OCI-LY7 (cell line): ENCODE measurements around the gene TXK. TPM values are rescaled to one million over a fixed set of nuclear protein-coding genes. Genes with fewer than 3 reads are reported as not detected.

Source experiments
- BruUV-seq: library from RNA; stranded (reverse); fragments of 400-500 nt; replicated peaks from 2 replicates; lab custom pipeline; 2021; lab: Mats Ljungman, UMichigan
- CTCF ChIA-PET: fragments of 300-600 bp; sonication (Branson Sonifier 250); formaldehyde crosslinking; loops from one replicate; lab custom pipeline; 2022; ENCODE audit warnings: antibody characterized with exemption; ENCODE audit not compliant: unreplicated experiment; lab: Charles Lee
- POLR2A ChIA-PET: fragments of 300-600 bp; sonication (Branson Sonifier 250); formaldehyde crosslinking; loops from one replicate; lab custom pipeline; 2022; ENCODE audit warnings: antibody characterized with exemption; lab: Charles Lee
- DNase-seq: peaks from one replicate; pipeline ENCODE4 v3.0.0-alpha.2; 2015; ENCODE audit warnings: low spot score
- H2AFZ ChIP-seq: fragments of 200-600 bp; sonication (generic), shearing (Covaris generic); 2 replicates; pipeline ENCODE4 v1.6.1; 2014; ENCODE audit warnings: mild to moderate bottlenecking, antibody characterized with exemption, low read length, moderate library complexity
- H3K27ac ChIP-seq: fragments of 200-600 bp; sonication (generic); 2 replicates; pipeline ENCODE4 v1.5.1; 2014; ENCODE audit warnings: mixed run types, low read depth, mild to moderate bottlenecking, moderate library complexity, low read length, inconsistent platforms; ENCODE audit not compliant: poor library complexity, severe bottlenecking
- H3K36me3 ChIP-seq: fragments of 200-600 bp; sonication (generic); 2 replicates; pipeline ENCODE4 v1.6.1; 2014; ENCODE audit warnings: mild to moderate bottlenecking, antibody characterized with exemption, low read length, moderate library complexity, mixed read lengths; ENCODE audit not compliant: insufficient read depth
- H3K4me1 ChIP-seq: fragments of 200-600 bp; sonication (generic); 2 replicates; pipeline ENCODE4 v1.5.1; 2014; ENCODE audit warnings: mild to moderate bottlenecking, low read length; ENCODE audit not compliant: insufficient read depth, poor library complexity, severe bottlenecking
- H3K4me2 ChIP-seq: fragments of 200-600 bp; sonication (generic); 2 replicates; pipeline ENCODE4 v1.6.1; 2014; ENCODE audit warnings: mild to moderate bottlenecking, low read length
- H3K4me3 ChIP-seq: fragments of 200-600 bp; sonication (generic); 2 replicates; pipeline ENCODE4 v1.5.1; 2014; ENCODE audit warnings: mild to moderate bottlenecking, low read depth, low read length; ENCODE audit not compliant: poor library complexity, severe bottlenecking
- H3K79me2 ChIP-seq: fragments of 200-600 bp; sonication (generic); 2 replicates; pipeline ENCODE4 v1.6.1; 2016; ENCODE audit warnings: low read depth, mild to moderate bottlenecking, low read length, moderate library complexity, mixed read lengths; ENCODE audit not compliant: insufficient read depth
- H3K9me2 ChIP-seq: fragments of 200-600 bp; sonication (generic); 2 replicates; pipeline ENCODE4 v1.6.1; 2016; ENCODE audit warnings: mild to moderate bottlenecking, low read length, mixed read lengths; ENCODE audit not compliant: insufficient read depth
- H3K9me3 ChIP-seq: fragments of 200-600 bp; sonication (generic); 2 replicates; pipeline ENCODE4 v1.6.1; 2014; ENCODE audit warnings: mild to moderate bottlenecking, mixed run types, low read length, mixed read lengths
- H4K20me1 ChIP-seq: fragments of 200-600 bp; sonication (generic); 2 replicates; pipeline ENCODE4 v1.6.1; 2014; ENCODE audit warnings: mild to moderate bottlenecking, antibody characterized with exemption, low read length, moderate library complexity, mixed read lengths; ENCODE audit not compliant: insufficient read depth
- CTCF ChIP-seq: fragments of 200-600 bp; sonication (generic); conservative IDR thresholded peaks from 2 replicates; pipeline ENCODE4 v1.5.1; 2014; ENCODE audit warnings: mild to moderate bottlenecking, antibody characterized with exemption, low read length, moderate library complexity, mixed read lengths
- EZH2phosphoT487 ChIP-seq: fragments of 200-600 bp; sonication (generic); IDR thresholded peaks from 2 replicates; pipeline ENCODE4 v1.6.1; 2018; ENCODE audit warnings: low read depth, borderline replicate concordance, mild to moderate bottlenecking, mixed run types, antibody characterized with exemption, low read length, moderate library complexity, mixed read lengths
- intact Hi-C: fragments of 100-400 bp; cut with micrococcal nuclease; formaldehyde crosslinking; loops from one replicate; pipeline ENCODE4 v1.10.0; 2022; ENCODE audit not compliant: unreplicated experiment
- total RNA-seq, 2 experiments: library from RNA; depleted of rRNA in 1 of 2; stranded (reverse); fragments of >200 nt in 1 of 2; shearing (Covaris generic) in 1 of 2; gene quantifications; 2 replicates each; pipeline ENCODE4 v1.2.3, GENCODE V29; 2014 to 2022

TXK gene
- total RNA-seq, 2 experiments from 2014 or later: 0.11 TPM; not detected in 1

- Histone ChIP-seq H3K27ac (no peak overlapping the region), H3K36me3 (no peaks in the 10 kb centered on the region), H3K4me3 (no peak overlapping the region), H4K20me1 (no peaks in the 10 kb centered on the region), H3K4me1 (no peaks in the 10 kb centered on the region), H3K9me3 (no peaks in the 10 kb centered on the region), H3K9me2 (no peaks in the 10 kb centered on the region), H2AFZ (no peak overlapping the region), H3K79me2 (no peaks in the 10 kb centered on the region), H3K4me2 (no peak overlapping the region)
- CTCF ChIA-PET: no interaction called here
- BruUV-seq: no TSS peak
- DNase-seq: no peak
- POLR2A ChIA-PET: no interaction called here
- TF ChIP-seq EZH2phosphoT487 (no peak), CTCF (no peak)
- intact Hi-C loops: no loop called here
These were observed 28.1 kb upstream of the TXK start for GRCh38 chr4:48162162-48162561.

- Histone ChIP-seq H3K4me3 (no peak overlapping the region), H3K4me2 (no peak overlapping the region), H3K27ac (no peak overlapping the region), H4K20me1 (no peaks in the 10 kb centered on the region), H3K79me2 (no peaks in the 10 kb centered on the region), H3K9me3 (peaks cover 25% of the 10 kb centered on the region), H3K4me1 (no peaks in the 10 kb centered on the region), H3K9me2 (no peaks in the 10 kb centered on the region), H2AFZ (no peak overlapping the region), H3K36me3 (no peaks in the 10 kb centered on the region)
- CTCF ChIA-PET: no interaction called here
- BruUV-seq: no TSS peak
- intact Hi-C loops: no loop called here
- TF ChIP-seq EZH2phosphoT487 (no peak), CTCF (no peak)
- no peak for DNase-seq
- POLR2A ChIA-PET: no interaction called here
These were observed 23.2 kb upstream of the TXK start for GRCh38 chr4:48157271-48157670.

- DNase-seq: no peak
- H3K9me3 ChIP-seq: peaks cover 25% of the 10 kb centered on the region
- ChIA-PET CTCF (no interaction called here), POLR2A (no interaction called here)
- intact Hi-C loops: no loop called here
- H3K27ac ChIP-seq: no peak overlapping the region
- H3K4me2 ChIP-seq: no peak overlapping the region
- H2AFZ ChIP-seq: no peak overlapping the region
- no peaks in the 10 kb centered on the region for H3K79me2 ChIP-seq
- no peaks in the 10 kb centered on the region for H3K9me2 ChIP-seq
- H3K4me1 ChIP-seq: no peaks in the 10 kb centered on the region
- H3K36me3 ChIP-seq: no peaks in the 10 kb centered on the region
- H4K20me1 ChIP-seq: no peaks in the 10 kb centered on the region
- no TSS peak for BruUV-seq
- TF ChIP-seq CTCF (no peak), EZH2phosphoT487 (no peak)
- H3K4me3 ChIP-seq: no peak overlapping the region
These were observed 22.4 kb upstream of the TXK start for GRCh38 chr4:48156423-48156822.
